ENCODE measurements around the gene DNM1L.

DNA sequence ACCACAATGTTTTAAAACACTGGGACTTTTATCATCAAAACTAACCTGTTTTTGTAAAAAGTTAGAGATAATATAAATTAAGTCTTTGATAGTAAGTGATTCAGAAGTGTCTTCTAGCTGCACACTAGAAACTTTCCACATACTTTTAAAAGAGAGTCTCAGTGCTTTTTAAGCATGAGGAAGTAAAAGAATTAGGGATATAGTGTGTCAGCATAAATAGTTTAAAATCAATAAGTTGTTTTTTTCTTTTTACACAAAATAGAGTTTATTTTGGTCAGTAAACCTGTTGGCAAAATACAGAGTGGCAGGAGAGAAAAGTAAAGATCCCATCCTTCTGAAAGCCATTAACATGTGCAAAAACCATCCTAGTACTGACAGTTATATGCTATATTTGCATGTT is 1.7 kb downstream of the DNM1L start:
- TF ChIP-seq EZH2phosphoT487 (IDR thresholded peaks at IDR 0.05; ENCODE audit: insufficient read depth, low read depth) (no peak), EZH2 (IDR thresholded peaks at IDR 0.05; ENCODE audit: insufficient read depth, poor library complexity, severe bottlenecking) (no peak)

Data from GM23248 (cell line).